GM10266 (cell line): ENCODE data around the gene SPG7.

ENCODE experiments used
- DNase-seq: peaks from one replicate; pipeline ENCODE4 v3.0.0; 2012; ENCODE audit errors: extremely low spot score
- TF ChIP-seq, protein P1 (sequence below): IDR thresholded peaks from 2 replicates; pipeline ENCODE4 v1.5.1; 2012; ENCODE audit warnings: mild to moderate bottlenecking, low read depth; ENCODE audit not compliant: control insufficient read depth, insufficient read depth; ENCODE audit errors: missing control alignments

Gene SPG7

DNA sequence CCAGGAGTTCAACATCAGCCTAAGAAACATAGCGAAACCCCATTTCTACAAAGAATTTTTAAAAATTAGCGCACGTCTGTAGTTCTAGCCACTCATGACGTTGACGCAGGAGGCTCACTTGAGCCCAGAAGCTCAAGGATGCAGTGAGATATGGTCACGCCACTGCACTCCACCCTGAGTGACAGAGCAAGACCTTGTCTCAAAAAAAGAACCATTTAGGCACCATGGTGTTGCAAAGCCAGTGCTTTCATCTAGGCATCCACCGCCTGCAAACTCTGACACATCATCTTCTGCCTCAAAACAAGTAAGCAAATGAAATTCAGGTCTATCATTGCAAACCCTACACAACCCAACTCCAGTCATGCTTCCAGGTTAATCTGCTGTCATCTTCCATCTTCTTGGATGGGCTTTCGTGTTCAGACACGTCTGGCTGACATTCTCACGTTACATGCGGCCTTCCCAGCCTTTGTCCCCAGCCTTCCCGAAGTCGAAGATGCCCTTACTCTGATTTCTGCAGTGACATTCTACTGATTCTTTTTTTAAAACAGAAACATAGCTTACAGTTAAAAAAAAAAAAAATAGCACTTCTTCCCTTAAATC lies 26.7 kb upstream of the SPG7 start:
- no peak for DNase-seq
- TF ChIP-seq, protein P1, sequence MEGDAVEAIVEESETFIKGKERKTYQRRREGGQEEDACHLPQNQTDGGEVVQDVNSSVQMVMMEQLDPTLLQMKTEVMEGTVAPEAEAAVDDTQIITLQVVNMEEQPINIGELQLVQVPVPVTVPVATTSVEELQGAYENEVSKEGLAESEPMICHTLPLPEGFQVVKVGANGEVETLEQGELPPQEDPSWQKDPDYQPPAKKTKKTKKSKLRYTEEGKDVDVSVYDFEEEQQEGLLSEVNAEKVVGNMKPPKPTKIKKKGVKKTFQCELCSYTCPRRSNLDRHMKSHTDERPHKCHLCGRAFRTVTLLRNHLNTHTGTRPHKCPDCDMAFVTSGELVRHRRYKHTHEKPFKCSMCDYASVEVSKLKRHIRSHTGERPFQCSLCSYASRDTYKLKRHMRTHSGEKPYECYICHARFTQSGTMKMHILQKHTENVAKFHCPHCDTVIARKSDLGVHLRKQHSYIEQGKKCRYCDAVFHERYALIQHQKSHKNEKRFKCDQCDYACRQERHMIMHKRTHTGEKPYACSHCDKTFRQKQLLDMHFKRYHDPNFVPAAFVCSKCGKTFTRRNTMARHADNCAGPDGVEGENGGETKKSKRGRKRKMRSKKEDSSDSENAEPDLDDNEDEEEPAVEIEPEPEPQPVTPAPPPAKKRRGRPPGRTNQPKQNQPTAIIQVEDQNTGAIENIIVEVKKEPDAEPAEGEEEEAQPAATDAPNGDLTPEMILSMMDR = no peak

DNA sequence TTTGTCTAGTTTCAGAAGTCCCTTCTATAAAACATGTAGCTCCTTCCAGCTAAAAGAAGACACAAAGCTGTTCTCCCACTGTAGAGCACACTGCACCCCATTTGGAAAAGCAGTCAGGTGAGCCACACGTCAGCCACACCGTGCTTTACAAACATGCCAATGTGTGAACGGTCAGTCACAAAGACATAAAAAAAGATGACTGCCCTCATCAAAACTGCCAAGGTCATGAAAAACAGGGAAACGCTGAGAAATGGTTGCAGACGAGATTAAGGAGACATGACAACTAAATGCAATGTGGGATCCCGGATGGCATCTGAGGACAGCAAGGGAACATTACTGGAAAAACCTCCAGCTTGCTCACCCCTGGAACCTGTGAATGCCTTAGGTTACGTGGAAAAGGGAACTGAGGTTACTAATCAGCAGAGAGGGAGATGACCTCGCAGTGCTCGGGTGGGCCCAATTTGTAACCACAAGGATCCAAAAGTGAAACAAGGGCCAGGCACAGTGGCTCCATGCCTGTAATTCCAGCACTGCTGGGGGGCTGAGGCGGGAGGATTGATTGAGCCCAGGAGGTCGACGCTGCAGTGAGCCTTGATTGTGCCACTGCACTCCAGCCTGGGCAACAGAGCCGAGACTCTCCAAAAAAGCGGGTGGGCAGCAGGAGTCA lies 25.9 kb upstream of the SPG7 start:
- DNase-seq = no peak
- TF ChIP-seq, protein P1 = no peak

DNA sequence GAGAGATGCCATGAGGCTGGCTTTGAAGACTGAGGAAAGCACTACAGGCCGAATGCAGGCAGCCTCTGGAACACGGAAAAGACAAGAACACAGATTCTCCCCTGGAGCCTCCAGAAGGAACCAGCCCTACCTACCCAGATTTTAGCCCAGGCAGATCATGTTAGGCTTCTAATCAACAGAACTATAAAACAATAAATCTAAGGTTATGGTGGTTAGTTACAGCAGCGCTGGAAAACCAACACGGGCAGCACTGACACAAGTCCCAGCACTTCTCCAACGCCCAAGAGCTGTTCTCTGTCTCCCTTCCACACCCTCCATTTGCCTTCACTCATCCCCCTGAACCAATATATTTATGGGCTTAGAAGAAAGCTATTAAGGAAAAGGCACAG lies 25.4 kb upstream of the SPG7 start:
- TF ChIP-seq, protein P1 = no peak

DNA sequence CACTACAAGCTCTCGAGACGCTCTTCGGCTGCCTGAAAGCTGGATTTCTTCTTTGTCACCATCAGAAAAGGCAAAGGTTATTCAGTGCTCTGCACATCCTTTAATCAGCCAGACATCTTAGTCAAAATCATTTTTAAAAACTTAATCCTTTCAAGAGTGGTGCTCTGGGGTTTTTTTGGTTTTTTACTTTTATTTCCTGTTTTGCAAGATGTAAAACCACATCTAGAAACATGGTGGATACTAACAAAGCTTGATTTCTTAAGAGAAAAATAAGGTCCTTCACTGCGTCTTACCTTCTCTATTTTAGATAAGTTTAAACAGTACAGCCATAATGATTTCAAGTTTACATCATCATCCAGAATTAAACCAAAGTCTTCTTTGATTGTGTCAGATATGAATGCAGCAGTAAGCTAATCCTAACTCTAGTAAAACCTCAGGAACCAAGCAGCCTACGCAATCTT lies 24.1 kb upstream of the SPG7 start:
- no peak for DNase-seq
- TF ChIP-seq, protein P1 = no peak

More for the DNA sequence above, 25.4 kb upstream of the SPG7 start:
- DNase-seq = no peak

DNA sequence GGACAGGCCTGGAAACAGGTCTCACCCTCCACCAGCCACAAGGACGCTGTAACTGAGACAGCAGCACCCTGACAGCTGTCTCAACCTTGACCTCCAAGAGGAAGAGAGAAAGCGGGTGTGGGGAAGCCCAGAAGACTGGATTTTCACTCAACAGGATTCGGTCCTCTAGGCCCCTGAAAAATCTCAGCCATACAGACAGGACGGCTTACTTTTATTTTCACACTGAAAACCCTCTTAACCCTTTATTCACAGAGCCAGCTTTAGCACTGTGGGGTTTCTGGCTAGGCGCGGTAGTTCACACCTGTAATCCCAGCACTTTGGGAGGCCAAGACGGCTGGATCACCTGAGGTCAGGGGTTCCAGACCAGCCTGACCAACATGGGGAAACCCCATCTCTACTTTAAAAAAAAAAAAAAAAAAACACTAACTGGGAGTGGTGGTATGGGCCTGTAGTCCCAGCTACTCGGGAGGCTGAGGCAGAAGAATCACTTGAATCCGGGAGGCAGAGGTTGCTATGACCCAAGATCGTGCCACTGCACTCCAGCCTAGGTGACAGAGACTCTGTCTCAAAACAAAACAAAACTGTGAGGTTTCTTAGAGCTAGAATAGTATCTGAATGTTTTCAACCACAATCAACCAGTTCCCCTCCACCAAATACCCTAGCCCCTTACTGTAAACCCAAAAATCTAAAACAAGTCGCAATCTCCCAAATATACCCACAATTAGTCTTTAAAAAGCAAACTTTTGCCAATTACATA lies 23.1 kb upstream of the SPG7 start:
- no peak for DNase-seq
- TF ChIP-seq, protein P1 = no peak

DNA sequence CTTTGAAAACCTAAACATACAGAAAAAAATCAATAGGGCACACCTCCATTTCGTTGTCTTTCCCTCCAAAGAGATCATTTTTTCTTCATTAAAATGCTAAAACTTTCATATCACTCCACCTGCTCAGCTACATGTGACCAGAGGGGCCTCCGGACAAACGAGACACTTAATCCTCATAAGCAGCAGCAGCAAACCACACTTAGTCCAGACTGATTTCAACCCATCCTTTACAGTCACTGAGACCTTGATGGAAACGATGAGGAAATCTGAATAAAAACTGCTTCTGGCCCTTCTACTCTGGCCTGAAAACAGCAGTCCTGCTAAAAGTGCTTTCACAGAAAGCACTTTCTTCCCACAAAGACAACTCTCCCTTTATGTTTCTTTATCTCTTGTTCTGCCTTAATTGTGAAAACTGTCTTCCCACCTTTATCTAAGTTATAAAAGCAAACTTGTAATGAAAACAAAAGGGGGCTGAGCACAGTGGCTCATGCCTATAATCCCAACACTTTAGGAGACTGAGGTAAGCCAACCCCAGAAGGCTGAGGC lies 22.4 kb upstream of the SPG7 start:
- TF ChIP-seq, protein P1 = no peak
- no peak for DNase-seq
